ENCODE results near the gene TNFAIP8L1. TPM values are rescaled to one million over a fixed set of nuclear protein-coding genes. Genes with fewer than 3 reads are reported as not detected.

Gene TNFAIP8L1
- total RNA-seq, 1 donor from 2014 or later = 5.9 TPM

GRCh38 chr19:4597975-4598671 is 41.2 kb upstream of the TNFAIP8L1 start:
- no peak for TF ChIP-seq CTCF (IDR thresholded peaks at IDR 0.05)
- DNase-seq (ENCODE audit: extremely low spot score, unreplicated experiment) = no peak
- Mint-ChIP-seq H3K27me3 (ENCODE audit: unreplicated experiment) (peaks cover 18% of the 10 kb centered on the region), H3K4me3 (ENCODE audit: unreplicated experiment) (no peak overlapping the region), H3K36me3 (ENCODE audit: unreplicated experiment) (no peaks in the 10 kb centered on the region), H3K4me1 (ENCODE audit: unreplicated experiment) (peaks cover 5% of the 10 kb centered on the region), H3K27ac (ENCODE audit: unreplicated experiment) (no peak overlapping the region), H3K9me3 (ENCODE audit: unreplicated experiment) (no peaks in the 10 kb centered on the region)

- H3K36me3 Mint-ChIP-seq (ENCODE audit: unreplicated experiment) = no peaks in the 10 kb centered on the region
- H3K4me1 Mint-ChIP-seq (ENCODE audit: unreplicated experiment) = peaks cover 5% of the 10 kb centered on the region
- TF ChIP-seq CTCF (IDR thresholded peaks at IDR 0.05) = no peak
- peaks cover 18% of the 10 kb centered on the region for H3K27me3 Mint-ChIP-seq (ENCODE audit: unreplicated experiment)
- H3K27ac Mint-ChIP-seq (ENCODE audit: unreplicated experiment) = no peak overlapping the region
- DNase-seq (ENCODE audit: extremely low spot score, unreplicated experiment) = no peak
- H3K4me3 Mint-ChIP-seq (ENCODE audit: unreplicated experiment) = no peak overlapping the region
- H3K9me3 Mint-ChIP-seq (ENCODE audit: unreplicated experiment) = no peaks in the 10 kb centered on the region
Measured at GRCh38 chr19:4598712-4599111, 40.6 kb upstream of the TNFAIP8L1 start.

DNA sequence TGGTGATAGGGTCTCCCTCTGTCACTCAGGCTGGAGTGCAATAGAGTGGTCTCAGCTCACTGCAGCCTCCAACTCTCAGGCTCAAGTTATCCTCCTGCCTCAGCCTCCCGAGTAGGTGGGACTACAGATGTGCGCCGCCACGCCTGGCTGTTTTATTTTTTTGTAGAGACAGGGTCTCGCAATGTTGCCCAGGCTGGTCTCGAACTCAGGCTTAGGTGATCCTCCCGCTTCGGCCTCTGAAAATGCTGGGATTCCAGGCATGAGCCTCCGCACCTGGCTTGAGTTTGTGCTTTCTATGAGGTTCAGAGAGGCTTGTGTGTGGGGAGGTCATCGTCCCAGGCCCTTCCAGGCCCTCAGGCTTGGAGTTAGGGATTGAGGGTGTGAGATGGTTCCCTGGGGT is 39.2 kb upstream of the TNFAIP8L1 start:
- Mint-ChIP-seq H3K27me3 (ENCODE audit: unreplicated experiment) (peaks cover 16% of the 10 kb centered on the region), H3K36me3 (ENCODE audit: unreplicated experiment) (no peaks in the 10 kb centered on the region), H3K9me3 (ENCODE audit: unreplicated experiment) (no peaks in the 10 kb centered on the region), H3K4me1 (ENCODE audit: unreplicated experiment) (peaks cover 5% of the 10 kb centered on the region), H3K27ac (ENCODE audit: unreplicated experiment) (no peak overlapping the region), H3K4me3 (ENCODE audit: unreplicated experiment) (no peak overlapping the region)
- no peak for TF ChIP-seq CTCF (IDR thresholded peaks at IDR 0.05)
- DNase-seq (ENCODE audit: extremely low spot score, unreplicated experiment) = no peak

DNA sequence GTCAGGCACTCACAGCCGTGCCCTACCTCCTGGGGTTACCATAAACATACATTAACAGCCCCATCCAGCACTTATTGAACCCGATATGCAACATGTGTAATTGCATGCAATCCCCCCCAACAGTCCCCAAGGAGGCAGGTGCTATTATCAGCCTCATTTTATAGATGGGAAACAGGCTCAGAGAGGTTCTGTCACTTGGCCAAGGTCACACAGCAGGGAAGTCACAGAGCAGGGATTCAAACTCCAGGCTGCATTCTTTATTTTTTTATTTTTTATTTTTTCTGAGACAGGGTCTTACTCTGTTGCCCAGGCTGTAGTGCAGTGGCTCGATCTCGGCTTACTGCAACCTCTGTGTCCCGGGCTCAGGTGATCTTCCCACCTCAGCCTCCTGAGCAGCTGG is 38.4 kb upstream of the TNFAIP8L1 start:
- Mint-ChIP-seq H3K27ac (ENCODE audit: unreplicated experiment) (no peak overlapping the region), H3K4me3 (ENCODE audit: unreplicated experiment) (no peak overlapping the region), H3K36me3 (ENCODE audit: unreplicated experiment) (no peaks in the 10 kb centered on the region), H3K27me3 (ENCODE audit: unreplicated experiment) (peaks cover 15% of the 10 kb centered on the region), H3K4me1 (ENCODE audit: unreplicated experiment) (peaks cover 5% of the 10 kb centered on the region), H3K9me3 (ENCODE audit: unreplicated experiment) (no peaks in the 10 kb centered on the region)
- TF ChIP-seq CTCF (IDR thresholded peaks at IDR 0.05) = no peak
- DNase-seq (ENCODE audit: extremely low spot score, unreplicated experiment) = no peak

DNA sequence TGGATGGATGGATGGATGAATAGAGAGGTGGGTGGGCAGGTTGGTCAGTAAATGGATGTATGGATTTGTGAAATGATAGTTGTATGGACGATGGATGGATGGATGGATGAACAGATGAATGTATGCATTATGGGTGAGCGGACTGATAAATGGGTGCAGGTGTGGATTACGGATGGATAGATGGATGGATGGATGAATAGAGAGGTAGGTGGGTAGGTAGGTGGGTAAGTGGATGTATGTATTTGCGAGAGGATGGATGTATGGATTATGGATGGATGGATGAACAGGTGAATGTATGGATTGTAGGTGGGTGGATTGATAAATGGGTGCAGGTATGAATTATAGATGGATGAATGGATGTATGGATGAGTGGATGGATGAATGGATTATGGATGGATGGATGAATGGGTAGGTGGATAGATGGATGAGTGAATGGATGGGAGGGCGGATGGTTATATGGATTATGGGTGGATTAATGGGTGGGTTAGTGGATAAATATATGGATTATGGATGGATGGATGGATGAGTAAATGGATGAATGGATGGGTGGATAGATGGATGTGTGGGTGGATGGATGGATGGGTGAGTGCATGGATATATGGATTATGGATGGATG is 37.0 kb upstream of the TNFAIP8L1 start:
- Mint-ChIP-seq H3K9me3 (ENCODE audit: unreplicated experiment) (no peaks in the 10 kb centered on the region), H3K4me3 (ENCODE audit: unreplicated experiment) (no peak overlapping the region)

More for the DNA sequence above, 37.0 kb upstream of the TNFAIP8L1 start:
- H3K27ac Mint-ChIP-seq (ENCODE audit: unreplicated experiment) = no peak overlapping the region
- no peak for TF ChIP-seq CTCF (IDR thresholded peaks at IDR 0.05)
- no peaks in the 10 kb centered on the region for H3K36me3 Mint-ChIP-seq (ENCODE audit: unreplicated experiment)
- peaks cover 12% of the 10 kb centered on the region for H3K27me3 Mint-ChIP-seq (ENCODE audit: unreplicated experiment)
- DNase-seq (ENCODE audit: extremely low spot score, unreplicated experiment) = no peak
- peaks cover 4% of the 10 kb centered on the region for H3K4me1 Mint-ChIP-seq (ENCODE audit: unreplicated experiment)

Measured in osteocyte (in vitro differentiated cells).